ENCODE data around the gene PSG4. TPM values are rescaled to one million over a fixed set of nuclear protein-coding genes. Genes with fewer than 3 reads are reported as not detected.
A peak's percentile ranks its signal among the peaks of the same experiment; 100 is the strongest.
"Not testable (repeated sequence)": the region's sequence is repeated elsewhere in the genome, so short reads cannot be mapped to it uniquely, and the experiment has no call there.

The PSG4 gene
- polyA plus RNA-seq, 1 experiment, result 5.7 TPM

GRCh38 chr19:43198686-43199419 lies 6.6 kb downstream of the PSG4 start:
- H3K27me3 ChIP-seq (ENCODE audit: control insufficient read depth, insufficient read depth, low read length); POLR2A ChIA-PET; H3K36me3 ChIP-seq (ENCODE audit: control insufficient read depth, insufficient read depth, low read length); H3K4me3 ChIP-seq (ENCODE audit: low read depth, low read length); DNase-seq (ENCODE audit: low read depth): not testable (repeated sequence)
- CTCF ChIA-PET, result interaction anchor here (1.1 to 1.4 kb wide), 2 partner anchors 74 to 227 kb away, joined by 3 to 4 read pairs; no protein-coding TSS in a partner anchor
- TF ChIP-seq CTCF (IDR thresholded peaks at IDR 0.05; ENCODE audit: insufficient read depth, low read depth, low read length), result peak; percentile 10; the same call in 1 of the 2 replicates

GRCh38 chr19:43197666-43198397 lies 7.6 kb downstream of the PSG4 start:
- H3K27me3 ChIP-seq (ENCODE audit: control insufficient read depth, insufficient read depth, low read length); H3K36me3 ChIP-seq (ENCODE audit: control insufficient read depth, insufficient read depth, low read length); DNase-seq (ENCODE audit: low read depth); POLR2A ChIA-PET; H3K4me3 ChIP-seq (ENCODE audit: low read depth, low read length): not testable (repeated sequence)
- CTCF ChIA-PET, result interaction anchor here (0.9 to 1.4 kb wide), 3 partner anchors 75 to 228 kb away, joined by 3 to 4 read pairs (median 4); no protein-coding TSS in a partner anchor

GRCh38 chr19:43194397-43194796 lies 11.0 kb downstream of the PSG4 start:
- DNase-seq (ENCODE audit: low read depth); POLR2A ChIA-PET; H3K27me3 ChIP-seq (ENCODE audit: control insufficient read depth, insufficient read depth, low read length); H3K36me3 ChIP-seq (ENCODE audit: control insufficient read depth, insufficient read depth, low read length); H3K4me3 ChIP-seq (ENCODE audit: low read depth, low read length); CTCF ChIA-PET: not testable (repeated sequence)

- H3K36me3 ChIP-seq (ENCODE audit: control insufficient read depth, insufficient read depth, low read length); DNase-seq (ENCODE audit: low read depth); H3K4me3 ChIP-seq (ENCODE audit: low read depth, low read length); POLR2A ChIA-PET; H3K27me3 ChIP-seq (ENCODE audit: control insufficient read depth, insufficient read depth, low read length): not testable (repeated sequence)
- CTCF ChIA-PET, result interaction anchor here (0.6 to 1.6 kb wide), 9 partner anchors 8 to 342 kb away, joined by 3 to 7 read pairs (median 3); no protein-coding TSS in a partner anchor
Observed at GRCh38 chr19:43192381-43193155, 12.9 kb downstream of the PSG4 start.

GRCh38 chr19:43188092-43188491 lies 17.3 kb downstream of the PSG4 start:
- peak; percentile 45; the same call in 1 of the 2 replicates for TF ChIP-seq CTCF (IDR thresholded peaks at IDR 0.05; ENCODE audit: insufficient read depth, low read depth, low read length)
- DNase-seq (ENCODE audit: low read depth); H3K36me3 ChIP-seq (ENCODE audit: control insufficient read depth, insufficient read depth, low read length); POLR2A ChIA-PET; H3K27me3 ChIP-seq (ENCODE audit: control insufficient read depth, insufficient read depth, low read length); H3K4me3 ChIP-seq (ENCODE audit: low read depth, low read length): not testable (repeated sequence)
- CTCF ChIA-PET, result interaction anchor here (0.6 to 2.2 kb wide), 5 partner anchors 10 to 85 kb away, joined by 3 to 5 read pairs (median 3); partner anchors contain the start of gene PSG4

GRCh38 chr19:43186311-43186935 lies 19.0 kb downstream of the PSG4 start, which contains the start of gene PSG5:
TSS of gene PSG5 (minus strand) at chr19:43186536. CDS start at chr19:43186405, 131 bp downstream.
- DNase-seq (ENCODE audit: low read depth); H3K36me3 ChIP-seq (ENCODE audit: control insufficient read depth, insufficient read depth, low read length); H3K27me3 ChIP-seq (ENCODE audit: control insufficient read depth, insufficient read depth, low read length): not testable (repeated sequence)
- CTCF ChIA-PET, result interaction anchor here (1.3 to 1.4 kb wide), 2 partner anchors 22 to 82 kb away, joined by 3 read pairs; no protein-coding TSS in a partner anchor
- peak within 1 kb of the TSS; percentile 40 for H3K4me3 ChIP-seq (ENCODE audit: low read depth, low read length)
- POLR2A ChIA-PET, result interaction anchor here (0.6 kb wide), 1 partner anchor 111 kb away, joined by 3 read pairs; no protein-coding TSS in a partner anchor

GRCh38 chr19:43181869-43182771 lies 23.3 kb downstream of the PSG4 start:
- H3K4me3 ChIP-seq (ENCODE audit: low read depth, low read length); H3K36me3 ChIP-seq (ENCODE audit: control insufficient read depth, insufficient read depth, low read length); H3K27me3 ChIP-seq (ENCODE audit: control insufficient read depth, insufficient read depth, low read length): not testable (repeated sequence)
- DNase-seq (ENCODE audit: low read depth), result peak; percentile 85
- CTCF ChIA-PET, result interaction anchor here (0.7 to 1.2 kb wide), 3 partner anchors 62 to 250 kb away, joined by 3 read pairs; no protein-coding TSS in a partner anchor
- POLR2A ChIA-PET, result interaction anchor here (0.6 kb wide), 2 partner anchors 238 to 420 kb away, joined by 3 read pairs; no protein-coding TSS in a partner anchor
